HG03060 (cell line): ENCODE measurements around the gene TOP3A.

Experiments used
- ATAC-seq: cut with Tn5 transposase; IDR thresholded peaks from one replicate; pipeline ENCODE4 v1.9.1; 2021; ENCODE audit warnings: low read depth, moderate number of reproducible peaks; ENCODE audit not compliant: unreplicated experiment

The TOP3A gene

DNA sequence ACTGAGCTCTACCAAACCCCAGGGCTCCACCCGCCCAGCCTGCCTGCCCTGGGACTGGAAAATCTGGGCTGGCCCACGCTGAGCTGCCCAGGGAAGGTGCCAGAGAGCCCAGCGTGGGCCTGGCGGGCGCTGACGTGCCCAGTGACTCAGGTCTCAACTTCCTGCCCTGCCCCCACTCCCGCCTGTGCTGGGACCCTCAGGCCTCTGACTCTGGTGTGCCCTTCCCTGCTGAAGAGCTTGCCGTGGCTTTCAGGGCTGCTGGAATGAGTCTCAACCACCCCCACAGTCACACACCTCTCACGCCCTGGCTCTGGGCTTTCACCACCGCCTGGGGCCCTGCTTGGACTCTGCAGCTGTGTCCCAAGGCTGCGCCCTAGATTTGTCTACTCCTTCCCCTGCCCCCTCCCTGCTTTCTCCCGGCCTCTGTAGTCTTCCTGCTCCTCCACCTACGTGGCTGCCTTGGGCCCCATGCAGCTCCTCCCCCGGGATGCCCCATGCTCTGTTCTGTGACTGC, 79.0 kb downstream of the TOP3A start:
- ATAC-seq, result no peak

DNA sequence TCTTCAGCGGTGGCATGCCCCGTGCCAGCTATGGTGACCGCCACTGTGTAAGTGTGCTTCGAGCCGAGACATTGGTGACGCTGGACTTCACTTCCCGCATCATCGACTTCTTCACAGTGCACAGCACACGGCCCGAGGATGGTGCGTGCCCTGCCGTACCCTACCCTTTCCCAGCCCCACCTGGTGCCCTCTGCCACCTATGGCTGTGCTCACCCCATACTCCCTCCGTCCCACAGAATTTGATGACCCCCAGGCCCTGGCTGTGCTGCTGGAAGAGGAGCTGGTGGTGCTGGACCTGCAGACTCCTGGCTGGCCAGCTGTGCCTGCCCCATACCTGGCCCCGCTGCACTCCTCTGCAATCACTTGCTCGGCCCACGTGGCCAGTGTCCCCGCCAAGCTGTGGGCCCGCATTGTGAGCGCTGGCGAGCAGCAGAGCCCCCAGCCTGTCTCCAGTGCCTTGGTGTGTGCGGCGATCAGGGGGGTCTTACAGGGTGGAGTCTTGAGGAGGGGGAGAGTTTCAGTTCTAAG, 79.9 kb downstream of the TOP3A start:
- ATAC-seq, result no peak

DNA sequence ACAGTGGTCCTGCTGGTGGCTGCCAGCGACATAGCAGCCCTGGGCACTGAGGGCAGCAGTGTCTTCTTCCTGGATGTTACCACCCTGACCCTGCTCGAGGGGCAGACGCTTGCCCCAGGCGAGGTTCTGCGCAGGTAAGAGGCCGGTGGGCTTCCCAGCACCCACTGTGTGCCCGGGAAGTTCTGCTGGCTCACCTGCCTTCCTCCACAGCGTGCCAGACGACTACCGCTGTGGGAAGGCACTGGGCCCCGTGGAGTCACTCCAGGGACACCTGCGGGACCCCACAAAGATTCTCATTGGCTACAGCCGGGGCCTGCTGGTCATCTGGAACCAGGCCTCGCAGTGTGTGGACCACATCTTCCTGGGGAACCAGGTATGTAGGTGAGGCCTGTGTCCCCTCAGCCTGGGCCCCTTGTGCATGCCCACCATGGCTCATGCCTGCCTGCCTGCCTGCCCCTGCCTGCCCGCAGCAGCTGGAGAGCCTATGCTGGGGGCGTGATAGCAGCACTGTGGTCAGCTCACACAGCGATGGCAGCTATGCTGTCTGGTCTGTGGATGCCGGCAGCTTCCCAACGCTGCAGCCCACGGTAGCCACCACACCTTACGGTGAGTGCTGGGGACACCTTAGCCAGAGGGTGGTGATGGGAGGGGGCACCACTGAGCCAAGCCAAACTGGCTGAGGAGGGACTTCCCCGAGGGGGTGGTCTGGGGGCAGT, 80.8 kb downstream of the TOP3A start:
- no peak for ATAC-seq

DNA sequence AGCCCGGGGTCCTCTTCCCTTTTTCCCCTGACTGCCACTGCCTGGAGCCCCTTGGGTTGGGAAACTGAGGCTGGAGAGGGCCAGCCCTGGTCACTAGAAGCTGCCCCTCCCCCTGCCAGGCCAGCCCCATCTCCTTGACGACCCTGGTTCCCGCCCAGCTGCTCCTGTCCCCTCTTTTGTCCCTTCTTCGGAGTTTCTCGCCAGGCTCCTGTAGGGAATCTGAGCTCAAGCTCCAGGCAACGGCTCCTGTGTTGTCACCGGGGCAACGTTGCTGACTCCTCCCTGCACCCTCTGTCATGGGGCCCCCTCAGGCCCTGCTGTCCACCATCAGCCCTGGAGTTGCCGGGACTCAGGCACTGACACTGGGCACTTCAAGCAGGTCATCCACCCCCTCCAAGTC, 83.6 kb downstream of the TOP3A start:
- ATAC-seq, result no peak

DNA sequence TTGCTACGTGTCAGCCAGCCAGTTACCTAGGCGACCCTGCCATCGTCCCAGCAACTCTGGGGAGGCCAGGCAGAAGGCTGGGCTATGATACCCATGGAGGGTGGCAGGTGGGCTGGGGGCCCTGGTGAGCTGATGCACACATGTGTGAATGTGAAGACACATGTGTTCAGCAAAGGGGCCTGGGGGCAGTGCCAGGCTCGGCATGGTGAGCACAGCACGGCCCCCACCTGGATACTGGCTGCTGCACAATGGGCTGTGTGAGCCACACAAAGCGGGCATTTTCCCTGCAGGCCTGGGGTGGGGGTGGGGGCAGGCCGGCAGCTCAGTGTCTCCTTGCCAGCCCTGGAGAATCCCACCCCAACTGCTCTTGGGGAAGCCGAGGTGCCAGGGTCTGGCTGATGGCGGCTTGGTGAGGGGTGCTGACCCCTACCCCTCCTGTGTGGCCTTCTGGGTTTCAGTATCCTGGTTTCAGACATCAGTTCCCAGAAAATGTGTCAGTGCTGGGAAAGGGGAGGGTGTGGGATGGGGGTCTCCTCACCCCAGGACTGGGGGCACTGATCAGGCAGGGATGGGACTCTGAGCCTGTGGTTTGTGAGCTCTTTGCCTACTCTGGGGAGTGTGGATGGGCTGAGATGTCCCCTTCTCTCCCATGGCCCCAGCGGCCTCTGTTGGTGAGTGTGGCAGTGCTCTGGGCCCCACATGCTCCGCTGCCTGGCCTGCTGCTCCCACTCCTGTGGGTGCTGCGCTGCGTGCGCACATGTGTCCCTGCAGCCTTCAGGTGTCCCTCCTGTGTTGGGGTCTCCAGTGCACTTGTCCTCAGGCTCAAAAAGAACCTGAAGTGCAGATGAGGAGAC, 84.3 kb downstream of the TOP3A start:
- no peak for ATAC-seq

DNA sequence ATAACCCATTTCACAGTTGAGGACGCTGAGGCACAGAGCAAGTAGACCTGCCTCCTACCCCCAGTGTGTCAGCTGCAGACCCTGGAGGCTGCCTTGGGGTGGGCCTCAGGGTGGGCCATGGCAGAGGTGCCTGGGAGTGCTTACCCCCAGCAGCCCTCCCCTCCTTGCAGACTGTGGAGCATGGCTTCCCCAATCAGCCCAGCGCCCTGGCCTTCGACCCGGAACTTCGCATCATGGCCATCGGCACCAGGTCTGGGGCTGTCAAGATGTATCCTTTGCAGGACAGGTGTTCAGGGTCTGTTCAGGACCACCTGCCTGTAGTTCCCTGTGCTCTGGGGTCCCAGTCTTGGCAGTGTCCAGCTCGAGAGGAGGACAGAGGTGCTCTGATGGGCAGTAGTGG, 85.0 kb downstream of the TOP3A start:
- ATAC-seq, result no peak

DNA sequence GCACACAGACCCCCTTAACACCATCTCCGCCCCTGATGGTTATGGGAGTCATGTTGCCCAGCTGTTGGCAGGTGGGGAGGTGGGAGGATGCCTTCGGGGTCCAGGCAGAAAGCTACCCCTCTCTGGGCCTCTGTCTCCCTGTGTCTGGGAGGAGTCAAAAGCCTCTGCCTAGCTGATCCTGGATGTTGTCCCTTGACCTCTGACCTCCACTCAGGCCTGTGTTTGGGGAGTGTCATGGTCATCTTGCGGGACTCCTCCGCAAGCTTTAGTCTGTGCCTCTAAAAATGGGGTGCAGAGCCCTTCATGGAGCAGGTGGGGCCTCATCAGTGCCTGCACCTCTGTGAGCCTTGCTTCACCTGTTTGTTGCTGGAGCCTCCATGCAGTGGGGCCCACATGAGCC, 85.5 kb downstream of the TOP3A start:
- no peak for ATAC-seq

DNA sequence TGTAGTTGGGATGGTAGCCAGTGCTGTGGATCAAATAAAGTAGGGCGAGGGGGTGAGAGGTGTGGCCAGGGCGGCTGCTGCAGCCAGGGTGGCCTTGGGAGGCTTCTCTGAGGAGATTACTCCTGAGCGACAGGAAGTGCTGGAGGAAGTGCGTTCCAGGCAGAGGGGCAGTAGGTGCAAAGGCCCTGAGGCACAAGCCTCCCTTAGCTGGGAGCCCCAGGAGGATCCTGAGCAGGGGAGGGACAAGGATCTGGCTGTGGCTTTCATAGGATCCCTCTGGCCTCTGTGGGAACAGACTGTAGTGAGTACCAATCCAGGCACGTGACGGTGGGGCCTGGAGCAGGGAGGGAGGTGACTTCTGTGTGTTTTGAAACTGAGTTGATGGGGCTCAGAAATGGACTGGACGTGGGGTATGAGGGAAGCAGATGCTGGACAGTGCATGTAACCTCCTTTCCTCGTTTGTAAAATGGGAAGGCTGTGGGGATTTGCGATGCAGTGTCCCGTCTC, 86.6 kb downstream of the TOP3A start:
- no peak for ATAC-seq

DNA sequence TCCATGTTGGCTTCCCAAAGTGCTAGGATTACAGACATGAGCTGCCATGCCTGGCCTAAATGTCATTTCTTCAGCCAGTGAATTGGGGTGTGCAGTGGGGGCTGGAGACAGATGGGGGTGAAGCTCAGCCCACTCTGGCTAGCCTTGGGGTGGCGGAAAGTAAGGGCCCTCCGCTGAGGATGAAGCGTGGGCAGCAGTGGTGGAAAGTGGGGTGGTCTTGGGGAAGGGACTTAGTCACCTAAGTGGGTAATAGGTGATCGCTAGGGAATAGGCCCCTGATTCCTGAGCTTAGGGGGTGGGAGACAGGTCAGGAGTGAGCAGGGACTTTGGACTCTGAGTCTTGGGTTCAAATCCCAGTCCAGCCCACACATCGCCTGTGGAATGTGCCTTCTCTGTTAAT, 87.2 kb downstream of the TOP3A start:
- no peak for ATAC-seq

DNA sequence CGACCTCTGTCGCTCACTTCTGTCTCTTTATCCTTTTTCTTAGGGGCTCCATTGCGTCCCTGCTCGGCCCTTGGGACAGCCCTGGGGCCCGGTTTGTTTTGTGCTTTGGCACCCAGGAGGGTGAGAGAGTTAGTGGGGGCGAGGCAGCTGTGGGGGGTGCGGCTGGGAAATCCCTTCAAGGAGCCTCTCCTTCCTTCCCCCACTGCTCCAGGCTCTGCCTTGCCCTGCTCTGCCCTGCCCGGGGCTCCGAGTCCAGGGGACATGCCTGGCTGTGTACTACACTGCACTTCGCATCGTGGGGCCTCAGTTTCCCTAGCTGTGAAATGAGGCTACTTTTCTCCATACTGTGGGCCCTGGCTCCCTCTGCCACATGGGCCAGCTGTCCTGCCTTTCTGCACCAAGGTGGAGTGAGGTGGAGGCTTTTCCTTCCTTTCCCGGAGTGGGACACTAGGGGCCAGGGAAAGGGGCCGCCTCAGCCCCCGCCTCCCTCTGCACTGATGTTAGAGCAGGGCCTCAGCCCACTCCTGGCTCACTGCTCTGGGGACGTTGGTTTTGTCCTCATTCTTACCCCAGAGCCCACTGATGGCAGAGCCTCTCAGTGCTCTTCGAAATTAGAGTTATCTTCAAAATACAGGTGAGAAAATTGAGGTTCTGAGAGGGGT, 88.4 kb downstream of the TOP3A start:
- no peak for ATAC-seq

DNA sequence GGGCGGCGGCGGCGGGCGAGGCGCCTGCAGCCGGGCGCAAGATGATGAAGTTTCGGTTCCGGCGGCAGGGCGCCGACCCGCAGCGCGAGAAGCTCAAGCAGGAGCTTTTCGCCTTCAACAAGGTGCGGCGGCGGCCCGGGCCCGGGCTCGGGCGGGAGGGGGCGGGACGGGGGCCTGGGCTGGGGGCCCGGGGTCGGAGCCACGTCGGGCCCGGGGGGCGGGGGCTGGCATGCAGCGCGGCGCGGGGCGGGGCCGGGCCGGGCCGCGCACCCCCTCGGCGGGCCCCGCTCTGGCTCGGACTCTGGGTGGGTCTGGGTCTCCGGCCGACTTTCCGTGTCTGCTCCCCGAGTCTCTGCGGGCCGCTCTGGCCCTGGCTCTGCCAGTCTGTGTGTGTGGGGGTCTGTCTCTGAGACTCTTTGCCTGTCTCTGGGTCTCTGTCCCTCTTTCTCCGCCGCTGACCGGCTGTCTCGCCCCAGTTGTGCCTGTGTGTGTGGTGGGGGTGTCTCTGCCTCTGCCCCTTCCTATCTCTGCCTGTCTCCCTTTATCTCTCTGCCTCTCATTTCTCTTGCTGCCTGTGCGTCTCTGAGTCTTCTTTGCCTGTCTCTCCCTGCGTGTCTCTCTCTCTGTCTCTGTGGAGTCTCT, 89.0 kb downstream of the TOP3A start:
- ATAC-seq, result no peak

DNA sequence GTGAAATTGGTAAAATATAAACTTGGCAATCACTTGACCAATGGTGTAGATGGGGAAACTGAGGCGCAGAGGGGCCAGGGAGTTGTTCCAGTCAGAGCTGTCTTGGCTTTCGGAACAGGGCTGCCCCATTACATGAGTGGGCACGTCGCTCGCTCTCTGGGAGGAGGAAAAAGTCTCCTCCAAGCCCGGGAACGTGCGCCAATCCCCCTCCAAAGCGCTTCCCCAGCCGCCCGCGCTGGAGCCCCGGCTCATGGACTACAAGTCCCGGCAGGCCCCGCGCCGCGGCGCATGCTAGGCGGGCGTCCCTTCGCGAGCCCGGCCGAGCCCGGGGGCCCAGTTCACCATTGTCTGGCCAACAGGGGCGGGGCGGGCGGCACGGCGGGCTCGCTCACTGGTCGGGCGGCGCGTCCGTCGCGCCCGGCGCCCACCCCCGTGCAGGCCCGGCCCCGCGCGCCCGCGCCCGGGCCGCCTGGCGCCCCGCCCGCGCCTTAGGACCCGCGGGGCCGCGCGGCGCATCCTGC, 89.6 kb downstream of the TOP3A start, which contains the start of gene LLGL1:
TSS of gene LLGL1 (plus strand) at position 515 of the 521 bp plus-strand sequence. CDS start 48 bp downstream, outside the sequence.
- no peak for ATAC-seq

DNA sequence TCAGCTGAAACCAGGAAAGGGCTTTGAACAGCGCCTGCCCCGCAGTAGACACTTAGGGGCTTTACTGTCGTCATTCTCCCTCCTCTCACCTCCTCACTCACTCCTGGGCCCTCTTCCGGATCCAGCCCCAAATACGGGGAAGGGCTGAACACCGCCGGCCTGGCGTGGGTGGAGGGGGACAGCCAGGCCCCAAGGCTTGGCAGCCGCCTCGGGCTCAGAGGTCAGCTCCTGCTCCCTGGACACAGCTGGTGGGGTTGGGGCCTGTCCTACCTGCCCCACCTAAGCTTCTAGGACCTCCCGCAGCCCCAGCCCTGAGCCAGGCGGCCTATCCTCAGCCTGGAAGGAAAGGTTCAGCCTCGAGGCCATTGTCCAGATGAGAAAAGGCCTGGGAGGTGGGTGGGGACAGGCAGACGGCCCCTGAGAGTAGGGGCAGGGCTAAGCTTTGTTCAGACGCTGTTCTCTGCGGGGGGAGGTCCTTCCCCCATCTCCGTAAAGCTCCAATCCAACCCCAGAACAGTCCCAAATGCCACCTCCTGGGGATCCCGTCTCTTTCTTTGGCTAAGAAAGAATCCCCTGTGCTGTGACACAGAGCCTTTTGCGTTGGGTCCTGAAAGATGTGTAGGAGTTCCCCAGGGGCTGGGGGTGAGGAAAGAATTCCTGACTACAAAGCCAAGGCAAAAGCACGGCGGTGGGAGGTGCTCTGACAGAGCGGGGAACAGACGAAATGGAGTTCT, 90.2 kb downstream of the TOP3A start:
- no peak for ATAC-seq

DNA sequence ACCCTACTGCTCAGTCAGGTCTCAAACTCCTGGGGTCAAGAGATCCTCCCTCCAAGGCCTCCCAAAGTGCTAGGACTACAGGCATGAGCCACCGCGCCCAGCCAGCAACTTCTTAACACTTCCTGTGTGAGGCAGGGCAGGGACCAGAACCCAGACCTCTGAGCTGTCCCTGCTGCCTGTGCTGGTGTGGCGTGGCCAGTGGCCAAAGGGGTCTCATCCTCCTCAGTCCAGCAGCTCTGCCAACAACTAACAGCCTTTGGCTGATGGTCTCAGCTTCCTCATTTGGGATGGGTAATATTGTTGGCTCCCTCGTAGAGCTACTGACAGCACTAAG, 90.8 kb downstream of the TOP3A start:
- ATAC-seq, result no peak
